OCI-LY1 (cell line): ENCODE measurements around the gene SIN3A.

Experiments used
- H2AFZ ChIP-seq: fragments of 200-600 bp; sonication (generic), shearing (Covaris generic); 2 replicates; pipeline ENCODE4 v1.6.0; 2014; ENCODE audit warnings: antibody characterized with exemption, mild to moderate bottlenecking, low read length
- H3F3A ChIP-seq: fragments of 200-600 bp; sonication (generic), shearing (Covaris generic); 2 replicates; pipeline ENCODE4 v1.6.0; 2014; ENCODE audit warnings: mild to moderate bottlenecking, antibody characterized with exemption, low read length, moderate library complexity; ENCODE audit not compliant: insufficient read depth
- H3K27ac ChIP-seq: fragments of 200-600 bp; sonication (generic); 2 replicates; pipeline ENCODE4 v1.5.1; 2014; ENCODE audit warnings: low read length, mixed run types, mild to moderate bottlenecking, low read depth; ENCODE audit not compliant: poor library complexity, severe bottlenecking
- H3K27me3 ChIP-seq: fragments of 200-600 bp; sonication (generic); 2 replicates; pipeline ENCODE4 v1.6.0; 2014; ENCODE audit warnings: antibody characterized with exemption, mild to moderate bottlenecking, low read length, moderate library complexity; ENCODE audit not compliant: insufficient read depth
- H3K36me3 ChIP-seq: fragments of 200-600 bp; sonication (generic); 2 replicates; pipeline ENCODE4 v1.6.1; 2014; ENCODE audit warnings: mild to moderate bottlenecking, antibody characterized with exemption, low read length, moderate library complexity, mixed read lengths; ENCODE audit not compliant: insufficient read depth
- H3K4me1 ChIP-seq: fragments of 200-600 bp; sonication (generic); 2 replicates; pipeline ENCODE4 v1.5.1; 2014; ENCODE audit warnings: mild to moderate bottlenecking, low read length, moderate library complexity; ENCODE audit not compliant: insufficient read depth, severe bottlenecking
- H3K4me2 ChIP-seq: fragments of 200-600 bp; sonication (generic), shearing (Covaris generic); 2 replicates; pipeline ENCODE4 v1.6.1; 2014; ENCODE audit warnings: low read length
- H3K4me3 ChIP-seq: fragments of 200-600 bp; sonication (generic); 2 replicates; pipeline ENCODE4 v1.5.1; 2014; ENCODE audit warnings: low read length, low read depth, mild to moderate bottlenecking, mixed read lengths; ENCODE audit not compliant: poor library complexity, severe bottlenecking
- H3K79me2 ChIP-seq: fragments of 200-600 bp; shearing (Covaris generic); 2 replicates; pipeline ENCODE4 v1.6.1; 2016; ENCODE audit warnings: mixed run types, low read length, mixed read lengths; ENCODE audit not compliant: insufficient read depth
- H3K9ac ChIP-seq: fragments of 200-600 bp; sonication (generic), shearing (Covaris generic); 2 replicates; pipeline ENCODE4 v1.6.1; 2014; ENCODE audit warnings: mild to moderate bottlenecking, low read length, mixed read lengths
- H3K9me2 ChIP-seq: fragments of 200-600 bp; sonication (generic), shearing (Covaris generic); 2 replicates; pipeline ENCODE4 v1.6.1; 2014; ENCODE audit warnings: low read depth, mild to moderate bottlenecking, low read length, mixed read lengths
- H3K9me3 ChIP-seq: fragments of 200-600 bp; shearing (Covaris generic); 2 replicates; pipeline ENCODE4 v1.6.1; 2014; ENCODE audit warnings: low read length, mixed read lengths
- H4K20me1 ChIP-seq: fragments of 200-600 bp; sonication (generic), shearing (Covaris generic); 2 replicates; pipeline ENCODE4 v1.6.0; 2016; ENCODE audit warnings: mild to moderate bottlenecking, low read length; ENCODE audit not compliant: insufficient read depth
- EZH2 ChIP-seq: fragments of 200-600 bp; sonication (generic), shearing (Covaris generic); IDR thresholded peaks from 2 replicates; pipeline ENCODE4 v1.8.0; 2017; ENCODE audit warnings: borderline replicate concordance, mixed run types, mild to moderate bottlenecking, antibody characterized with exemption, low read length, moderate library complexity, mixed read lengths
- TF ChIP-seq, protein P1 (sequence below): fragments of 200-600 bp; sonication (generic), shearing (Covaris generic); IDR thresholded peaks from 2 replicates; pipeline ENCODE4 v1.5.1; 2017; ENCODE audit warnings: mild to moderate bottlenecking, antibody characterized with exemption, low read length, moderate library complexity, mixed read lengths

Gene SIN3A

GRCh38 chr15:75425966-75426500 lies 25.5 kb downstream of the SIN3A start:
- no peaks in the 10 kb centered on the region; the same call in 1 of the 2 replicates for H4K20me1 ChIP-seq
- no peaks in the 10 kb centered on the region for H3F3A ChIP-seq
- peaks cover 10% of the 10 kb centered on the region for H3K79me2 ChIP-seq
- H3K36me3 ChIP-seq = peaks cover 76% of the 10 kb centered on the region
- TF ChIP-seq EZH2 = no peak
- TF ChIP-seq, protein P1, sequence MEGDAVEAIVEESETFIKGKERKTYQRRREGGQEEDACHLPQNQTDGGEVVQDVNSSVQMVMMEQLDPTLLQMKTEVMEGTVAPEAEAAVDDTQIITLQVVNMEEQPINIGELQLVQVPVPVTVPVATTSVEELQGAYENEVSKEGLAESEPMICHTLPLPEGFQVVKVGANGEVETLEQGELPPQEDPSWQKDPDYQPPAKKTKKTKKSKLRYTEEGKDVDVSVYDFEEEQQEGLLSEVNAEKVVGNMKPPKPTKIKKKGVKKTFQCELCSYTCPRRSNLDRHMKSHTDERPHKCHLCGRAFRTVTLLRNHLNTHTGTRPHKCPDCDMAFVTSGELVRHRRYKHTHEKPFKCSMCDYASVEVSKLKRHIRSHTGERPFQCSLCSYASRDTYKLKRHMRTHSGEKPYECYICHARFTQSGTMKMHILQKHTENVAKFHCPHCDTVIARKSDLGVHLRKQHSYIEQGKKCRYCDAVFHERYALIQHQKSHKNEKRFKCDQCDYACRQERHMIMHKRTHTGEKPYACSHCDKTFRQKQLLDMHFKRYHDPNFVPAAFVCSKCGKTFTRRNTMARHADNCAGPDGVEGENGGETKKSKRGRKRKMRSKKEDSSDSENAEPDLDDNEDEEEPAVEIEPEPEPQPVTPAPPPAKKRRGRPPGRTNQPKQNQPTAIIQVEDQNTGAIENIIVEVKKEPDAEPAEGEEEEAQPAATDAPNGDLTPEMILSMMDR = no peak
- H3K4me1 ChIP-seq = no peaks in the 10 kb centered on the region
- H3K9me3 ChIP-seq = no peaks in the 10 kb centered on the region
- H3K9ac ChIP-seq = no peak overlapping the region
- H3K4me2 ChIP-seq = no peak overlapping the region
- no peak overlapping the region for H2AFZ ChIP-seq
- no peaks in the 10 kb centered on the region for H3K9me2 ChIP-seq
- no peak overlapping the region for H3K27ac ChIP-seq
- no peaks in the 10 kb centered on the region for H3K27me3 ChIP-seq
- no peak overlapping the region for H3K4me3 ChIP-seq

DNA sequence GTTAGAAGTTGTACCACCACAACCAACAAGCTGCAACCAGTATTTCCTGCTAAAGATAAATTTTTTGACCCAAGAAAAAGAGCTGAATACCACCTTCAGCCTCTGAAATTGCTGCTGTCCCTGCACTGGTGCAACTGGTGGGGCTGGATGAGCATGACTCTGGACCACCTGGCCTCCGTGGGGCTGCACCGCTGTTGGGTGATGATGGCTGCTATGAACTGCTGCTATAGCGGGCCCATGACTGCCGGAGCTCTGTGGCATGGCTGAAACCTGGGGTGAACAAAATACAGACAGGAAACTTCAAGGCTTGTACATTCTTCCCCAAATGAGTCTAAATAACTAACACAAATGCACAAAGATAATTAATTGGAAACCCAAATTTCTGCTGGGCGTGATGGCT lies 28.9 kb downstream of the SIN3A start:
- Histone ChIP-seq H3K4me3 (no peak overlapping the region), H3K9ac (no peak overlapping the region), H3K9me2 (no peaks in the 10 kb centered on the region), H3K4me2 (no peak overlapping the region), H2AFZ (no peak overlapping the region), H3K4me1 (no peaks in the 10 kb centered on the region), H3K27ac (no peak overlapping the region), H3F3A (no peaks in the 10 kb centered on the region), H3K27me3 (no peaks in the 10 kb centered on the region), H3K36me3 (peaks cover 72% of the 10 kb centered on the region), H3K9me3 (no peaks in the 10 kb centered on the region), H4K20me1 (no peaks in the 10 kb centered on the region), H3K79me2 (peaks cover 8% of the 10 kb centered on the region; the same call in 1 of the 2 replicates)
- TF ChIP-seq EZH2 = no peak
- TF ChIP-seq, protein P1 = no peak

- no peaks in the 10 kb centered on the region for H3K9me2 ChIP-seq
- no peaks in the 10 kb centered on the region for H3F3A ChIP-seq
- no peaks in the 10 kb centered on the region for H3K27me3 ChIP-seq
- H3K4me3 ChIP-seq = no peak overlapping the region
- peaks cover 60% of the 10 kb centered on the region for H3K36me3 ChIP-seq
- no peak overlapping the region for H3K4me2 ChIP-seq
- no peaks in the 10 kb centered on the region for H3K9me3 ChIP-seq
- no peaks in the 10 kb centered on the region for H4K20me1 ChIP-seq
- H3K79me2 ChIP-seq = peaks cover 8% of the 10 kb centered on the region; the same call in 1 of the 2 replicates
- no peak overlapping the region for H2AFZ ChIP-seq
- H3K4me1 ChIP-seq = no peaks in the 10 kb centered on the region
- H3K9ac ChIP-seq = no peak overlapping the region
- TF ChIP-seq, protein P1 = no peak
- no peak for TF ChIP-seq EZH2
- H3K27ac ChIP-seq = no peak overlapping the region
Measured at GRCh38 chr15:75420698-75421097, 30.8 kb downstream of the SIN3A start.
